Fibroblast of gingiva (primary cell): Measurements from ENCODE around the gene CD4.

ENCODE experiments used
- DNase-seq: peaks from one replicate; pipeline ENCODE4 v3.0.0-alpha.2; 2011; ENCODE audit warnings: low read depth

The CD4 gene

GRCh38 chr12:6778217-6778573 is 11.1 kb upstream of the CD4 start:
- peak; percentile 41 for DNase-seq

- peak; percentile 88 for DNase-seq
Observed at GRCh38 chr12:6778574-6779550, 10.5 kb upstream of the CD4 start.

GRCh38 chr12:6779708-6780432 is 9.5 kb upstream of the CD4 start:
- DNase-seq, result no peak

DNA sequence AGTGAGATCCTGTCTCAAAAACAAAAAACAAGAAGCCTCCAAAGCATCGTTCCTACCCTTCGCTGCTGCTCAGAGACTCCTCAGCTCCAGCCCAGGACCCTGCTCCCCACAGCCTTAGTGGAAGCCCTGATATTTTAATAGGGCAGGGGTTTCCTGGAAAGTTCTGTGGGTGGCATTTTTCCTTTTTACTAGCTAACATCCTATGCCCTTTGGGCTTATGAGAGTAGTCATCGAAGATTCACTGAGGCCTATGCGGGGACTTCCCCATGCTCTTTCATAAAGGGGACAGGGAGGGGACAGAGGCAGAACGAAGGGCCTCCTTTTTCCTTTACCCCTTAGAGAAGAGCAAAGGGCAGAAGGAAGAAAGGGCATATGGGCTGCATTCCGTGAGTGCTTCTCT is 8.8 kb upstream of the CD4 start:
- DNase-seq, result no peak

DNA sequence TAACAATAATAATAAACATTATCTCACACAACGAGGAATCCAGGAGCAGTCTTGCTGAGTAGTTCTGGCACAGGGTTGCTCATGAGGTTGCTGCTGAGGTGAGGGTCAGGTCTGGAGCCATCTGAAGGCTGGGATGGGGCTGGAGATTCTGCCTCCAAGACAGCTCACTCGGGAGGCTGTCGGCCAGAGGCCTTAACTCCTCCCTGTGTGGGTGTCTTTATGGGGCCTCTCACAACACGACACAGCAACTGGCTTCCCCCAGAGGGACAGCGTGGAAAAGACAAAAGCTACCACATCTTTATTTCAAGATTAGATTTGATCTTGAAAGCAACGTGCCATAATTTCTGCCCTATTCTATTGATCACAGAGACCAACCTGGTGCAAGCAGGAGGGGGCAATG is 7.2 kb upstream of the CD4 start:
- no peak for DNase-seq

- no peak for DNase-seq
Observed at GRCh38 chr12:6782850-6783566, 6.3 kb upstream of the CD4 start.

DNA sequence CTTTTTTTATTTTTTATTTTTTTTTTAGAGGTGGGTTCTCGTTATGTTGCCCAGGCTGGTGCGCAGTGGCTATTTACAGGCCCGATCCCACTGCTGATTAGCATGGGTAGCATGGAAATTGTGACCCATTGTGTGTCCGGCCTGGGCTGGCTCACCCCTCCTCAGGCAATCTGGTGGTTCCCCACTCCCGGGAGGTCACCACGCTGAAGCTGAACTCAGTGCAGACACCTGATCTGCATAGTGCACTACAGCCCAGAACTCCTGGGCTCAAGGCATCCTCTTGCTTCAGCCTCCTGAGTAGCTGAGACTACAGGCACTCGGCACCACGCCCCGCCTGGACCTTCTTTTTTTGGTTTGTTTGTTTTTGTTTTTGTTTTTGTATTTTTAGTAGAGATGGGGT is 5.5 kb upstream of the CD4 start:
- no peak for DNase-seq

DNA sequence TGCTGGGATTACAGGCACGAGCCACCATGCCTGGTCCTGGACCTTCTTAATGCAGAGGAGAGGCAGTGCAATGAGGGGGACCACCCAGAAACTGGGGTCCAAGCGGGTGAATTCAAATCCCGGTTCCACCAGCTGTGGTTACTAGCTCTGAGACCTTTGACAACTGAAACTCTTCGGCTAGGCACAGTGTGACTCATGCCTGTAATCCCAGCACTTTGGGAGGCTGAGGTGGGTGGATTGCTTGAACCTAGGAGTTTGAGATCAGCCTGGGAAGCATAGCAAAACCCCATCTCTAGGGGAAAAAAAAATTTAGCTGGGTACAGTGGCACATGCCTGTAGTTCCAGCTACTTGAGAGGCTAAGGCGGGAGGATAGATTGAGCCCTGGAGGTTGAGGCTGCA is 5.0 kb upstream of the CD4 start:
- no peak for DNase-seq

DNA sequence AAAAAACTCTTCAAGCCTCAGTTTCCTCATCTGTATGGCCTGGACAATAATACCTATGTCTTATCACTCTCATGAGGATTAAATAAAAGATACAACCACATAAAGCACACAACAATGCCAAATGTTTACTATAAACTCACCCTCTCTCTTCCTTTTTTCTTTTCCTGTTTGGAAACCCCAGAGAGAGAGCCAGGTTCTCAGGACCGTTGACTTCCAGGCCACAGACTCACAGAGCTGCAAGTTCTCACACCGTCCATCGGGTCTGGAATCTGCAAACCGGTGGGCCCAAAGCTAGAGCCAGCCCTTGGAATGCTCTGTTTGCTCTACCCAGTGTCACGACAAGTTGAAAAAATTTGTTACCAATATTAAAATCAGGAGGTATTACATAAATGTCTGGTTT is 4.6 kb upstream of the CD4 start:
- DNase-seq, result no peak

GRCh38 chr12:6786416-6787094 is 2.8 kb upstream of the CD4 start:
- DNase-seq, result no peak

DNA sequence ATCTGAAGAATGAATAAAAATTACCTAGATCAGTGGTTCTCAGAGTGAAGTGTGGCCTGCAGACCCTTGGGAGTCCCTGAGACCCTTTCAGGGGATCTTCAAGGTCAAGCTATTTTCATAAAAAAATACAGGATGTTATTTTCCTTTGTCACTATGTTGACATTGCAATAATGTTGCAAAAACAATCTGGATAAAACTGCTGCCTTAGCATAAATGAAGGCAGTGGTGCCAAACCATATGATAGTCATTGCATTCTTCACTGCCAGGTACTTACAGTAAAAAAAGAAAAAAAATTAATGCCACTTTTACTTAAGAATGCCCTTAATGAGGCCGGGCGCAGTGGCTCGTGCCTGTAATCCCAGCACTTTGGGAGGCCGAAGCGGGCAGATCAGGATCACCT is 2.0 kb upstream of the CD4 start:
- no peak for DNase-seq

DNA sequence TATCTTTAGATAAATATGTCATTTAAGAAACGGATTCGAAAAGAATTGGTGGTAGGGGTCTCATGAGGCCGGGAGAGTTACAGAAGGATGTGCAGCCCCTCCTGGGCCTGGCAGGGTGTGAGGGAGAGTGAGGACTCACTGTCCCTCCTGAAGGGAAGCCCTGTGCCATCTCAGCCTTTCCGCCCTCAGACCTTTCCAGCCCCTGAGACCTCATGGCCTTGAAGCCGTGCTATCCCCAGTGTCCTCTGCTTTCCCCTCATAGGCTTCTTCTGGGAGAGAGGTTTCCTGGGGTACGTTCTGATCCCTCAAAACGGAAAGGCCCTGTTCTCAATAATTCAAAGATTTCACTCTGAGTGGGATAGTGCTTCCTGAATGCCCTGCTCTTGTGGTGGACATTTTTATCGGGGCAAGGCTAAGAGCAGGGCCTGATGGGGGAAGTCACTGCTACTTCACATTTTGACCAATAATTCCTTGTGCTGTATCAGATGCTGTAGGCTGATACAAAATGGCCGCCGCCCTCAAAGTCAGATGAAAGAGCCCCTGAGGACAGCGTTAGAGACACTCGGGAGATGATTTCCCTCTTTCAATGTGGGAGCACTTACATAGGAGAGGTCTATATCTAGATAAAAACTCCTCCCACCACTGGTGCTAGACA is 1.3 kb downstream of the CD4 start:
- no peak for DNase-seq

- no peak for DNase-seq
Observed at GRCh38 chr12:6791931-6792520, 2.7 kb downstream of the CD4 start.

GRCh38 chr12:6792522-6793201 is 3.3 kb downstream of the CD4 start:
- DNase-seq, result no peak

DNA sequence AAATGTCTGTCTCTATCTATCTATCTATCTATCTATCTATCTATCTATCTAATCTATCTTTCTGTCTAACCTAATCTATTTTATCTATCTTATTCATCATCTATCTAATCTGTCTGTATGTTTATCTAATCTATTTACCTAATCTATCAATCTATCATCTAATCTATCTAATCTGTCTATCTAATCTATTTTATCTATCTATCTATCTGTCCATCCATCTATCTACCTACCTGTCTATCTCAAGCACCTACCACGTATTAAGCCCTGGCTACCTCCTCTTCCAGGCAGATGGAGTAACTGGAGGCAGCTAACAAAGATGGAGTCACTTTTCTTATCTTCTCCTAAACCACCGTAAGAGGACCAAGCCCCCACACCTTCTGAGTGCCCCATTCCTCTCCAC is 5.8 kb downstream of the CD4 start:
- DNase-seq, result no peak

GRCh38 chr12:6796576-6796975 is 7.2 kb downstream of the CD4 start:
- no peak for DNase-seq

GRCh38 chr12:6799147-6799546 is 9.8 kb downstream of the CD4 start:
- DNase-seq, result no peak

DNA sequence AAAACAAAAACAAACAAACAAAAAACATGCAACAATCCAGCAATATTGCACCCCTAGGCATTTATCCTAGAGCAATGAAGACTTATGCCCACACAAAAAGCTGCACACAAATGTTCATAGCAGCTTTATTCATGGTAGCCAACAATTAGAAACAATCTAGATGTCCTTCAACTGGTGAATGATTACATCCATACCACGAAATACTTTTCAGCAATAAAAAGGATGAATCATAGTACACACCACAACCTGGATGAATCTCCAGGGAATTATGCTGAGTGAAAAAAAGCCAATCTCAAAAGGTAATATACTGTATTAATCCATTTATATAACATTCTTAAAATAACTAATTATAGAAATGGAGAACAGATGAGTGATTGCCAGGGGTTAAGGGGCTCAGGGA is 17.8 kb downstream of the CD4 start:
- no peak for DNase-seq

DNA sequence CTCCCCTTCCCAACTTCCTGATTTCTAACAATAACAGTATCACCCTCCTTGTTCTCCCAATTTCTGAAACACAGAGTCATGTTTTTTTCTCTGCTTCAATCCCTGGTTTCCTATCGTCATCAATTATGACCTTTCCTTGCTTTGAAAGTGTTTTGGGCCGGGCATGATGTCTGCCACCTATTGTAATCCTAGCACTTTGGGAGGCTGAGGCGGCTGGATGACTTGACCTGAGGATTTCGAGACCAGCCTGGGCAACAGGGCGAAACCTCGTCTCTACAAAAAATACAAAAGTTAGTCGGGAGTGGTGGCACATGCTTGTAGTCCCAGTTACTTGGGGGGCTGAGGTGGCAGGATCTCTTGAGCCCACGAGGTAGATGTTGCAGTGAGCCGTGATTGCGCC is 19.7 kb downstream of the CD4 start:
- no peak for DNase-seq

- DNase-seq, result no peak
Observed at GRCh38 chr12:6810758-6811157, 21.4 kb downstream of the CD4 start.

GRCh38 chr12:6813363-6813762 is 24.0 kb downstream of the CD4 start:
- DNase-seq, result no peak
